Progenitor cell of endocrine pancreas (in vitro differentiated cells): ENCODE measurements around the gene ST3GAL2. TPM values are rescaled to one million over a fixed set of nuclear protein-coding genes. Genes with fewer than 3 reads are reported as not detected.

Experiments used
- DNase-seq: peaks from one replicate; pipeline ENCODE4 v3.0.0; 2021; ENCODE audit warnings: low spot score; ENCODE audit not compliant: unreplicated experiment
- H3K27ac Mint-ChIP-seq: 2 replicates; pipeline ENCODE4 v1.8.0; 2021; ENCODE audit warnings: mild to moderate bottlenecking, moderate library complexity, mixed read lengths
- H3K27me3 Mint-ChIP-seq: 2 replicates; pipeline ENCODE4 v1.8.0; 2021; ENCODE audit warnings: mixed read lengths
- H3K36me3 Mint-ChIP-seq: 2 replicates; pipeline ENCODE4 v1.8.0; 2022; ENCODE audit warnings: mixed read lengths; ENCODE audit not compliant: insufficient read depth
- H3K4me1 Mint-ChIP-seq: 2 replicates; pipeline ENCODE4 v1.8.0; 2021; ENCODE audit warnings: low read depth, mixed read lengths
- H3K4me3 Mint-ChIP-seq: 2 replicates; pipeline ENCODE4 v1.8.0; 2021; ENCODE audit warnings: low read depth, mild to moderate bottlenecking, moderate library complexity, mixed read lengths
- H3K9me3 Mint-ChIP-seq: 2 replicates; pipeline ENCODE4 v1.8.0; 2021; ENCODE audit warnings: low read depth, mixed read lengths
- CTCF ChIP-seq: fragments of 200-600 bp; sonication (generic); IDR thresholded peaks from one replicate; pipeline ENCODE4 v1.5.0; 2021; ENCODE audit warnings: antibody characterized with exemption, mild to moderate bottlenecking; ENCODE audit not compliant: unreplicated experiment
- total RNA-seq: library from RNA; stranded (reverse); gene quantifications from 2 replicates; pipeline ENCODE4 v1.2.1, GENCODE V29; 2021

ST3GAL2 gene
- total RNA-seq, 1 donor from 2014 or later: 37.8 TPM

GRCh38 chr16:70438585-70438968, 323 bp downstream of the ST3GAL2 start:
- Mint-ChIP-seq H3K27me3 (no peaks in the 10 kb centered on the region), H3K9me3 (no peaks in the 10 kb centered on the region), H3K4me3 (peak overlapping the region; percentile 92), H3K36me3 (peaks cover 3% of the 10 kb centered on the region), H3K27ac (peak overlapping the region; percentile 77), H3K4me1 (peaks cover 34% of the 10 kb centered on the region)
- no peak for TF ChIP-seq CTCF
- DNase-seq: peak; percentile 28

GRCh38 chr16:70437582-70438557, 1.0 kb downstream of the ST3GAL2 start:
- Mint-ChIP-seq H3K4me3 (peak overlapping the region; percentile 92), H3K27ac (peak overlapping the region; percentile 88), H3K9me3 (no peaks in the 10 kb centered on the region), H3K27me3 (no peaks in the 10 kb centered on the region), H3K36me3 (peaks cover 3% of the 10 kb centered on the region), H3K4me1 (peaks cover 41% of the 10 kb centered on the region)
- DNase-seq: no peak
- no peak for TF ChIP-seq CTCF

GRCh38 chr16:70437017-70437581, 1.8 kb downstream of the ST3GAL2 start:
- Mint-ChIP-seq H3K4me1 (peaks cover 43% of the 10 kb centered on the region), H3K36me3 (peaks cover 3% of the 10 kb centered on the region), H3K4me3 (peak overlapping the region; percentile 92), H3K27ac (peak overlapping the region; percentile 88), H3K9me3 (no peaks in the 10 kb centered on the region), H3K27me3 (no peaks in the 10 kb centered on the region)
- no peak for TF ChIP-seq CTCF
- no peak for DNase-seq

- Mint-ChIP-seq H3K27me3 (no peaks in the 10 kb centered on the region), H3K4me1 (peaks cover 51% of the 10 kb centered on the region), H3K9me3 (no peaks in the 10 kb centered on the region), H3K27ac (no peak overlapping the region), H3K36me3 (peaks cover 3% of the 10 kb centered on the region), H3K4me3 (no peak overlapping the region)
- TF ChIP-seq CTCF: no peak
- DNase-seq: no peak
These were observed 4.2 kb downstream of the ST3GAL2 start for GRCh38 chr16:70434484-70435260.
